ENCODE measurements around the gene B3GNT9. TPM values are rescaled to one million over a fixed set of nuclear protein-coding genes. Genes with fewer than 3 reads are reported as not detected.

B3GNT9 gene
- total RNA-seq, 1 donor from 2014 or later, result 44.1 TPM

DNA sequence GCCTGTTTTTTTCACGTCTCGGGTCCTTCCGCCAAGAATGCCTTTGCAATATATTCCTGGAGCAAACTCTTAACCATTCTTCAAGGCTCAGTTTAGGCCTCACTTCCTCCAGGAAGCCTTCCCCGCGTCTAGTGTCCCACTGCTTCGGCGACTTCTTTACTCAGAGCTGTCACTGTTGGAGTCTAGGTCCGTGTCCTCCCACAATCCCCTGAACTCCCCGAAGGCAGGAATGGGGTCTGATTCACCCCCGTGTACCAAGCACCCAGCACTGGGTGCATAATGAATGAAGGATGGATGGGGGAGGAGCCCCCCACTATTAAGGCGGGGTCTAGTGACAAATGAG is 32.5 kb upstream of the B3GNT9 start:
- peaks cover 12% of the 10 kb centered on the region for H3K4me1 Mint-ChIP-seq (ENCODE audit: unreplicated experiment)
- no peak overlapping the region for H3K27ac Mint-ChIP-seq (ENCODE audit: unreplicated experiment)
- H3K4me3 Mint-ChIP-seq (ENCODE audit: unreplicated experiment), result no peak overlapping the region
- H3K36me3 Mint-ChIP-seq (ENCODE audit: unreplicated experiment), result no peaks in the 10 kb centered on the region
- TF ChIP-seq, protein P1, sequence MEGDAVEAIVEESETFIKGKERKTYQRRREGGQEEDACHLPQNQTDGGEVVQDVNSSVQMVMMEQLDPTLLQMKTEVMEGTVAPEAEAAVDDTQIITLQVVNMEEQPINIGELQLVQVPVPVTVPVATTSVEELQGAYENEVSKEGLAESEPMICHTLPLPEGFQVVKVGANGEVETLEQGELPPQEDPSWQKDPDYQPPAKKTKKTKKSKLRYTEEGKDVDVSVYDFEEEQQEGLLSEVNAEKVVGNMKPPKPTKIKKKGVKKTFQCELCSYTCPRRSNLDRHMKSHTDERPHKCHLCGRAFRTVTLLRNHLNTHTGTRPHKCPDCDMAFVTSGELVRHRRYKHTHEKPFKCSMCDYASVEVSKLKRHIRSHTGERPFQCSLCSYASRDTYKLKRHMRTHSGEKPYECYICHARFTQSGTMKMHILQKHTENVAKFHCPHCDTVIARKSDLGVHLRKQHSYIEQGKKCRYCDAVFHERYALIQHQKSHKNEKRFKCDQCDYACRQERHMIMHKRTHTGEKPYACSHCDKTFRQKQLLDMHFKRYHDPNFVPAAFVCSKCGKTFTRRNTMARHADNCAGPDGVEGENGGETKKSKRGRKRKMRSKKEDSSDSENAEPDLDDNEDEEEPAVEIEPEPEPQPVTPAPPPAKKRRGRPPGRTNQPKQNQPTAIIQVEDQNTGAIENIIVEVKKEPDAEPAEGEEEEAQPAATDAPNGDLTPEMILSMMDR (IDR thresholded peaks at IDR 0.05), result no peak
- H3K27me3 Mint-ChIP-seq (ENCODE audit: unreplicated experiment), result no peaks in the 10 kb centered on the region
- no peaks in the 10 kb centered on the region for H3K9me3 Mint-ChIP-seq (ENCODE audit: unreplicated experiment)
- DNase-seq (ENCODE audit: extremely low spot score, unreplicated experiment), result no peak

DNA sequence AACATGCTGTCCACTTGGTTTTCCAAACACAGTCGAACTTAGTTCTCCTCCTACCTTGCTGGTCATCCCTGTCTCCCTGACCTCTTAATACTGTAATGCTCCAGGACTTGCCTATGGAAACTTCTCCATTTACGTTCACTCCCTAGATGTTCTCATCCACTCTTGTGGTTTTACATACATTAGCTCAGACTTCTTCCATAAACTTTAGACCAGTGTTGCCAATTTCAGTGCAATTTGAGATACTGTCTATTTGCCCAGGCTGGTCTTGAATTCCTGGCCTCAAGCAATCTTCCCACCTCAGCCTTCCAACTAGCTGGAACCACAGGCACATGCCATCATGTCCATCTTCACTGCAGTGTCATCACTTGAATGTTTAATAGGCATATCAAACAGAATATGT is 31.5 kb upstream of the B3GNT9 start:
- Mint-ChIP-seq H3K4me3 (ENCODE audit: unreplicated experiment) (no peak overlapping the region), H3K36me3 (ENCODE audit: unreplicated experiment) (no peaks in the 10 kb centered on the region), H3K9me3 (ENCODE audit: unreplicated experiment) (no peaks in the 10 kb centered on the region), H3K4me1 (ENCODE audit: unreplicated experiment) (peaks cover 16% of the 10 kb centered on the region), H3K27ac (ENCODE audit: unreplicated experiment) (no peak overlapping the region), H3K27me3 (ENCODE audit: unreplicated experiment) (no peaks in the 10 kb centered on the region)
- TF ChIP-seq, protein P1 (IDR thresholded peaks at IDR 0.05), result no peak
- no peak for DNase-seq (ENCODE audit: extremely low spot score, unreplicated experiment)

DNA sequence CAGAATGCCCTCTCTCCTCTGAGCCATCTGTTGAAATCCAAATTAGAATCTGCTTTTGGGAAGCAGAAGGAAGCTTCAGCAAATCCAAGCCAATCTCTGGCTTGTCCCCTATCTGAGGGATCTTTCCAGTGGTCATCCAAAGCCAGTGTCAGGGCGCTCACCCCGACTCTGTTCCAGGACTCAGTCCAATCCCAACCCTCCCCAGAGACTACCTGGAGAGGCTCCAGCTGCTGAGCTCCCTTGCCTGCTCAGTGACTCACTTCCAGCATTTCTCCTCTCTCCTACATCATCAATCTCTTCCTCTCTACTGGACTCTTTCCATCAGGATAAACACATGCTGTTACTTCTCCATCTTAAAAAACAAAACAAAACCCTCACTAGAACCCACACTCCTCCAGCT is 30.5 kb upstream of the B3GNT9 start:
- peaks cover 16% of the 10 kb centered on the region for H3K4me1 Mint-ChIP-seq (ENCODE audit: unreplicated experiment)
- no peak overlapping the region for H3K27ac Mint-ChIP-seq (ENCODE audit: unreplicated experiment)
- H3K36me3 Mint-ChIP-seq (ENCODE audit: unreplicated experiment), result no peaks in the 10 kb centered on the region
- H3K9me3 Mint-ChIP-seq (ENCODE audit: unreplicated experiment), result no peaks in the 10 kb centered on the region
- TF ChIP-seq, protein P1 (IDR thresholded peaks at IDR 0.05), result no peak
- H3K27me3 Mint-ChIP-seq (ENCODE audit: unreplicated experiment), result no peaks in the 10 kb centered on the region
- no peak overlapping the region for H3K4me3 Mint-ChIP-seq (ENCODE audit: unreplicated experiment)
- DNase-seq (ENCODE audit: extremely low spot score, unreplicated experiment), result no peak

DNA sequence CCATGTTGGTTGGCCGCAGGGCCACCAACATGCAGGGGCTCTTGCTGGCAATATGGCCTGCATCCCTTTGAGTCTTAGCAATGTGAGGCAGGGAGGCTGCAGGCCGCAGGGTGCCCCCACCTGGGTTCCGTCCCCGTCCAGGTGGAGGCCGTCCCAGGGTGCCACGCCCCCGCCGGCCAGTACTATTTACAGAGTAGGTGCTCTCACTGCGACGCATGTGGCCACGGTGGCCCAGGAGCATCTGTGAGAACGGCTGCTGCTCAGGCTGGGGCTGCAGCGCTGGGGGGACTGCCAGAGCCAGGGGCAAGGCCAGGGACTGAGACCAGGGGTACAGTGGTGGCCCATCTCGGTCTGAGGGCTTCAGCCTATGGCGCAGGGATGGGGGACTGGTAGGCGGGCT is 29.4 kb upstream of the B3GNT9 start:
- TF ChIP-seq, protein P1 (IDR thresholded peaks at IDR 0.05), result no peak
- Mint-ChIP-seq H3K9me3 (ENCODE audit: unreplicated experiment) (no peaks in the 10 kb centered on the region), H3K27me3 (ENCODE audit: unreplicated experiment) (no peaks in the 10 kb centered on the region), H3K27ac (ENCODE audit: unreplicated experiment) (no peak overlapping the region), H3K4me1 (ENCODE audit: unreplicated experiment) (peaks cover 10% of the 10 kb centered on the region), H3K36me3 (ENCODE audit: unreplicated experiment) (no peaks in the 10 kb centered on the region), H3K4me3 (ENCODE audit: unreplicated experiment) (no peak overlapping the region)
- no peak for DNase-seq (ENCODE audit: extremely low spot score, unreplicated experiment)

DNA sequence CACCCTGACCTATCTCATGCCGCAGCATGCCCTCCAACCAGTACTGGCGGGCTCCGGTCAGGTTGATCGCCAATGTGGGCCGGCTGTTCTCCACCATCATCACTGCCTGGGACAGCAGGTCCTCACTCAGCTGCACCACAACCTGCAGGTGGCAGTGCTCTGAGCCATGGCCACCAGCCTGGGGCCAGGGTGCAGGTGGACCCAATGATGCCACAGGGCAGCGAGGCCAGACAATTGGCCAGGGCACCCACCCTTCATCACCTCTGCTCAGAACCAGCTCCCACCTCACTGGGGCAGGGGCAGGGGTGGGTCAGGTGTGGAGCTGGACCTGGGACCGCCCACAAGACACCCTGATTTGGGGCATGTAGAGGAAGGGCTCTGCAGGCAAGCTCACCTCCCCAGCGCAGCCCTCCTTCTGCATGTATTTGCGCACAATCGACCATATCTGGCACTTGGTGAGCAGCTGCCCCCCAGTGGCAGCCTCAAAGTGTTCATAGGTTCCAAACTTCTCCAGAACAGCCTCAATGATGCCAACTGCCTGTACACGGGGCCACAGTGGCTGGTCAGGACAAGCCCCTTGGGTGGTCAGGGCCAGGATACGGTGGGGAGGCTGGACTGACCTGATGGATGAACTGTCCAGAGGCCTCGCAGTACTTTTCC is 28.8 kb upstream of the B3GNT9 start:
- TF ChIP-seq, protein P1 (IDR thresholded peaks at IDR 0.05), result no peak
- Mint-ChIP-seq H3K4me3 (ENCODE audit: unreplicated experiment) (no peak overlapping the region), H3K9me3 (ENCODE audit: unreplicated experiment) (no peaks in the 10 kb centered on the region), H3K27ac (ENCODE audit: unreplicated experiment) (no peak overlapping the region), H3K36me3 (ENCODE audit: unreplicated experiment) (no peaks in the 10 kb centered on the region), H3K27me3 (ENCODE audit: unreplicated experiment) (no peaks in the 10 kb centered on the region), H3K4me1 (ENCODE audit: unreplicated experiment) (peaks cover 6% of the 10 kb centered on the region)
- no peak for DNase-seq (ENCODE audit: extremely low spot score, unreplicated experiment)
